Measurements from ENCODE around the gene SFMBT2.

Gene SFMBT2

DNA sequence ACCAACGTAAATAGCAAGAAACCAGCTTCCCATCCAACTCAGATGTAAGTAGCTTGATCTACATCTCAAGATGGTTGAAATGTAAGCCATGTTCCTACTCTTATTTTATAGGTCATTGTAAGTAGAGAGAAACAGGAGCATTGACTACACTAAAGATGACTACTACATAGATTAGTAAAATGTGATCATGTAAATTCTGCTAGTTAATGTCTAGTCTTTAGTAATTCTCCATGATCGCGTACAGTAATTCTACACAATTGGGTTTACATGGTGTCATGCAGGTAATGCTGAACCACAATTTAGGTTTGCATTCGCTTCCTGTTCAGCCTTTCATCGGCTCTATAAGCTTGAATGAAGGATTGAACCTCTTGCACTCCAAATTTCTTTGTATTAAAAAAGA lies 14.9 kb upstream of the SFMBT2 start:
- DNase-seq (ENCODE audit: low spot score): no peak

DNA sequence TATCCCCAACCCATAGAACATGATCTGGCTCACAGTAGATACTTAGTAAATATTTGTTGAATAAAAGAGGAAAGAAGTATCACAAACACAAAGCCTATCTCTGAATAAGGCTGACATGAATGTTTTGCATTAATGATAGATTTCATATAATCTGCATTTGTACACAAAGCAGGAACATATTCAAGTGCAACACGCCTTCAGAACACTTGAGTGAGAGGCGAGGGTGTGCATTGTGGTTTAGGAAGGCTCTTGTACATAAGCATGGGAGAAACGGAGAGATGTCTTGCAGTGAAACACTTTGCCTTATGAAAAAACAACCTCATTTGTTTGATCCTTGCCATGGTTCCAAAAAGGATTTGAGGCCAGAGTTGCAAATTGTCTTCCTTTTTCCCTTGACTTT lies 14.1 kb upstream of the SFMBT2 start:
- no peak for DNase-seq (ENCODE audit: low spot score)

DNA sequence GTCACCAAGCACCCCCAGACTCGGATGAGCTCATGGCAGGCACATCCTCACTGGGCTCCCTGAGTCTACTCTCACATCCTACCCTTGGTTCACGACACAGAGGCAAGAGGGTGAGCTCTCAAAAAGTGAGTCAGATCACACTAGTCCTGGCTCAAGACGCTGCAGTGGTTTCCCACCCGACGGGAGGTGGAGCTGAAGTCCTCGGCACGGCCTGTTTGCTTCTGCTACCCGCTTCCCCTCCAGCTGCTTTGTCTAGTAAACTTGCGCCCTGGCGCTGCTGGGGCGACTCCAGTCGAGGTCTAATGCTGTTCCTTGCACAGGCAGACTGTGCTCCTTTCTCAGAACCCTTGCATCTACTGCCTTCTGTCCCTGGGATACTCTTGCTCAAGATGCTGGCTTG lies 13.5 kb upstream of the SFMBT2 start:
- DNase-seq (ENCODE audit: low spot score): no peak

DNA sequence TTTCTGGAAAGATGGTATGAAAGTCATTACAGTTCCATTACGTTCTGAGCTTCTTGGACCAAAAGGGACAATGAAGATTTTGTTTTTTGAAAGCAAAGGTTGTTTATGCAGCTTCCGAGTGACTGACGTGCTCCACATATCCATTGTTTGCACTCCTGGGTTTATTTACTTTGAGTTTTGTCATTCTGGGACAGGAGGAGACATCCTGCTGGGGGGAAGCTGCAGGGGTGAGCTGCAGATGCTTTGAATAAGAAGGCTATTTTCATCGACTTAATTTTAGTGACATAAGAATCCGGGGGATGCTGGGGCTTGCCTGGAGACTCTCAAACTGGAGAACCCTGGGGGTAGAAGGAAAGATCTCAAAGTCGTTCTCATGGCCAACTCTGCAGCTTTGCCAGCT lies 12.7 kb upstream of the SFMBT2 start:
- DNase-seq (ENCODE audit: low spot score): no peak

DNA sequence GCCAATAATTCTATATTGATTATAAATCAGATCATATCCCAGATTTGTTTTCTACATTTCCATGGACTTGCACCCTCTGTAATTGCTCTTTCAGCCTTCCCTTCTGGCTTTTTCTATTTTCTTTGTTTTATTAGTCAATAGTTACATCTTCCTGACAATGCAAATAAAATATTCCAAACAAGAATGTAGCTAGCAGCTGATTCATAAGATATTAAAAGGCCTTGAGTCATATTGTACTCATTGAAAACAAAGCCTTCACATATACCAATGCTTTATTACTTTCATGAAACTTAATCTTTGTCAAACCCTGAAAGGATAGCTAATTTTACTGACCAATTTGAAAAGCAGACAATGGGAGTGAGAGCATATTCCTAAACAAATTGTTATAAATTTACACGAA lies 10.7 kb upstream of the SFMBT2 start:
- DNase-seq (ENCODE audit: low spot score): no peak

DNA sequence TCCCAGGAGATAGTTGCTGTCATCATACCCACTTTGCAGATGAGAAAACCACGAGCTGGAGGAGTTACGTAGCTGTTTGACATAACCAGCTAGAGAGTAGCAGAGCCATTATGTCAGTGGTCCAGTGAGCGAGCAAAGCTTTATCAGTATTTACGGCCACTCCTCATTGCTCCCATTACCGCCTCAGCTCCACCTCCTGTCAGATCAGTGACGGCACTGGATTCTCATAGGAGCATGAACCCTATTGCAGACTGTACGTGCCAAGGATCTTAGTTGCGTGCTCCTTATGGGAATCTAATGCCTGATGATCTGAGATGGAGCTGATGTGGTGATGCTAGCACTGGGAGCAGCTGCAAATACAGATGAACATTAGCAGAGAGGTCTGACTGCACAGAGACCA lies 9.2 kb upstream of the SFMBT2 start:
- DNase-seq (ENCODE audit: low spot score): no peak

DNA sequence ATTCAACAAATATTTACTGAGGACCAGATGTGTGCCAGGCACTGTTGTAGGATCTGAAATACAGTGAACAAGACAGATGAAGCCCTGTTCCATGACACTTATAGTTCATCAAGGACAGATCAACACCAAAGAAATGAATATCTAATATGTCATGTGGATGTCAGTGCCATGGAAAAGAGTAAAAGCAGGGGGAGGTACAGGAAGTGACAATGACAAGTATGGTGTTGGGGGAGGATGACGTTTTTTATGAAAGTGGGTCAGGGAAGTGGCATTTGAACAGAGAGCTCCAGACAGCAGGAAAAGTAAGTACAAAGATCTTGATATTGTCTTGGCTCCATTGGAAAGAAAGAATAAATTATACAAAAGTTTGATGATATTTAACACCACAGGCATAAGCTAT lies 7.0 kb upstream of the SFMBT2 start:
- no peak for DNase-seq (ENCODE audit: low spot score)

DNA sequence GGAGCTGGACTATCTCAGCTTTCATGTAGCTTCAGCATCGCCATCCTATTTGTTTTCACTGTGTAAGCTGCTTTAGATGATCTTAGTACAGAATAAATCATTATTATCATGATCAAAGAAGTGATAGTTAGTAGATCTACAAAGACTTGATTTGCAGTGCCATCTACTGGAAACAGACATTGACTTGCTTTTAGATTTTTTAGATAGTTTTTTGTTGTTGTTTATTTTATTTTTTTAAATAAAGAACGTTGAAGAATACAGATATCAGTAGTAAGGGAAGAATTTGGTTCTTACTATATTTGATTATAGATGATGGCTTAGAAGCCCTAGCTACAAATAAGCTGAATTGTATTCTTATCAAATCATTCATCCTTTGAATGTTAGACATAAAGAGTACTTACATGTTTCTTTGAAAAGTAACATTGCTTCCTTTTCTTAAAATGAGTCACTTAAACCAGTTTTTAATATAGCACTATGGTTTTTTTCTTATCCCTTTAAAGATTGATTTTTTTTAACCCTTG lies 6.3 kb upstream of the SFMBT2 start:
- DNase-seq (ENCODE audit: low spot score): no peak

DNA sequence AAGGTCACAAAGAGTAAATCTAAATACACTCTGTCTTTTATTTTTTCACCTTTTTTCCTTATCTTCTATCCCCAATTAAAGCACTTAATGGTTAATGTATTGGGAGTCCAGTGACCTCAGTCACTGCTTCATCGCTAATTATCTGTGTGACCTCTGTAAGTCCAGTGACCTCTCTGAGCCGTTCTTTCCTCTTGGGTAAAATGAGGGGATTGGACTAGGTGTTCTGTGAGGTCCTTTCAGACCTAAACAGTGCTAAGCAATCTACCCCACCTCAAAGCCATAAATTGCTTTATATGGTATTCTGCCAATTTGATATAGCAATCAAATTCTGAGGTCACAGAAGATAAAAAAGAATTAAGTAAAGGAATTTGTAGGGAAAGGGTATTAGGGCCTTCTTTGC lies 3.9 kb upstream of the SFMBT2 start:
- DNase-seq (ENCODE audit: low spot score): no peak

DNA sequence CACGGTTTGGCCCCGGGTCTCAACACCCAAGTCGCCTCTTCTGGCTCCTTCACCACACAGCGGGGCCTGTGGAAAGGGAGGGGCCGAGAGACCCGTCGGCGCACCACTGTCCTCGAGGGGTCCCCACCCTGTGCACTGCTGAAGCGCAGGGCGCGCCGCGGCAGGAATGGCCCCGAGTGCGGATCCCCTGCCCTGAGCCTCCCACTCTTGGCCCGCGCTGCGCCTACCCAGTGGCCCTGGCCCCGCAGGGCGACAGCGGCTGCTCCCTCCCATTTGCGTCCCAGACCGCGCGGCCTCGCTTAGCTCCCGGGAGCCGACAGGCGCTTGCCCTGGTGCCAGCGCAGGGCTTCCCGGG lies 2.1 kb upstream of the SFMBT2 start:
- DNase-seq (ENCODE audit: low spot score): no peak

DNA sequence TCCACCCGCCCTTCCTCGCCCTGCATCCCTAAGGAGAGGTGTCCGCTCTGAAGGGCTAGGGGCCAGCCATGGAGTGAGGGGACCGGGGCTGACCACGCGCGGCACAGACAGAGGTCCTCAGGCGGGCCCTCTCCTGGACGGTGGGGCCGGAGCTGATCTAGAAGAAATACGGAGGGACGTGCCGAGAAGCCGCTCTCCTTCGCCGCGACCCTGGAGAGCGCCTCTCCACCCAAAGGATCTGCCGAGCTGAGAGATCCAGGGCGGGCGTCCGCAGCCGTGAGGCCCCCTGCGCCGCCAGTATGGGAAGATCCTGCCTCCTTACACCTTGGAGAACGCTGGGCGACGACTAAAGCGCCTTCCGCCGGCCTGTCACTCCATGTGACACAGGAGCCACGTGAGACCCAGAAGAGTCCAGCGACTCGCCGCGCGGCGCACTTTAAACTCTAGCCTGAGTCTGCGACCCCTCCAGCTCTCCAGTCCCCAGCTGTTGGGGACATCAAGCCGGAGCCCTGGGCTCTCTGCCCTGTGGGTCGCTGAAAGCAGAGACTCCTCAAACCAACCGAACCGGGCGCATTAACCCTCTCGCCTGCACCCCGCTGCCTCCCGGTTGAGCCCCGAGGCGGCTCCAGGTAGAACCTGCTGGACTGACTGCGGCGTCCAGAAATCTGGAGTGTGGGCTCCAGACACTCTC lies 1.5 kb upstream of the SFMBT2 start:
- DNase-seq (ENCODE audit: low spot score): no peak

DNA sequence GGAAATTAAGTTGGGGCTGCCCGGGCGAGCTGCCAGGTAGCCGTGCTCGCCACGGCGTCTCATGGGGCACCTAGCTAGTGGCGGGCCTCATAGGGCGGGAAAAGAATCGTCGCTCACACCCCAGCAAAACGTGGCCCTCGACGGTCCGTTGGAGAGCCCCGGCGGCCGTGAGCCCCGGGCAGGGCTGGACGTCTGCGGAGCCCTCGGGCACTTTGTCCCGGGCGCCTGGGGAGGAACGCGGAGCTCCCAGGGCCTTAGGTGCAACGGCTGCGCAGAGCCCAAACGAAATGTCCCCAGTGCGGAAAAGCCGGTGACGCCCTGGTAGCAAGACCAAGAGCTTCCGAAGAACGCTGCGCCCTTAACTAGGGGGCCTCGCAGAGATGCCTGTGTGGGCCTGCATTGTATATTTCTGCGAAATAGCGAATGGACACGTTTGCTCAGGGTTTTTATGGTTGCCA lies 866 bp upstream of the SFMBT2 start:
- no peak for DNase-seq (ENCODE audit: low spot score)

DNA sequence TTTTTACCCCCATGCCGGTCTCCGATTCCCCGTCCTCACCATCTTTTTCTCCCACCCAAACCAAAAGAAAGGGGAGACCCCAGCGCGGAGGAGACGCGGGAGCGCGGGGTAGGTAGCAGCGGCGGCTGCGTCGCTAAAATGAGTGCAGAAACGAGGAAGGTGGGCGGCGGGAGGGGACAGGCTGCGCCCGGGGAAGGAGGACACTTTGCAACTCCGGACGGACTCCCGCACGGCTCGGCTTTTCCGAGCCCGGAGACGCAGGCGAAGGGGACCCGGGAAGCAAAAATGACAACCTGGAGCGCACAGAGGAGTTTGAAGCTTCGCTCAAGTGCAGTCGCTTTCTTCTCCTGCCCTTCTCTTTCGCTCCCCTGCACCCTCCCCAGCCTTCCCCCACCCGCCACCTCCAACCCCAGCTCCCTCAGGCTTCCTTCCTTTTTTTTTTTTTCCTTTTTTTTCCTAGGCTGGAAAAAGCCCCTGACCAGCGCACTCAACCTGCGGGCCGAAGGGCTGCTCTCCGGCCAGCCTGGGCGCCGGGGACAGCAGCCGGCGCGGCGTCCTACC lies 453 bp downstream of the SFMBT2 start:
- DNase-seq (ENCODE audit: low spot score): no peak

DNA sequence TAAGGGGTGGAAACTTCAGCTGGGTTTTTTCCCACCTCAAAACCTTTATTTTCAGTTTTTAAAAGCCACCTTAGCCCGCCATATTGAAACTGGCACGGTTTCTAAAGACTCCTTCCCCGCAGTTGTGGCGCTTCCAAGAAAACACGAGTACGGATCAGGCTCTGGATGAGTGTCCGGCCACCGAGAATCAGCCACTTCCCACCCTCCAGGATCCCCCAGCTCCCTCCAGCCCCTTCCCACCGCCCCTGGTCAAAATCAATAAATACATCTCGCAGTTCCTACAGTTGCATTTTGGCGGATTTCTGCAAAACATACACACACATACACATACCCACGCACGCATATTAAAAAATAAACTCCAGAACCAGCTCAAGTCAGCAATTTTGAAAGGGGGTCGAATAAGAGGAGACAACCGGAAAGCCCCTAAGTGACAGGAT lies 1.1 kb downstream of the SFMBT2 start:
- no peak for DNase-seq (ENCODE audit: low spot score)

DNA sequence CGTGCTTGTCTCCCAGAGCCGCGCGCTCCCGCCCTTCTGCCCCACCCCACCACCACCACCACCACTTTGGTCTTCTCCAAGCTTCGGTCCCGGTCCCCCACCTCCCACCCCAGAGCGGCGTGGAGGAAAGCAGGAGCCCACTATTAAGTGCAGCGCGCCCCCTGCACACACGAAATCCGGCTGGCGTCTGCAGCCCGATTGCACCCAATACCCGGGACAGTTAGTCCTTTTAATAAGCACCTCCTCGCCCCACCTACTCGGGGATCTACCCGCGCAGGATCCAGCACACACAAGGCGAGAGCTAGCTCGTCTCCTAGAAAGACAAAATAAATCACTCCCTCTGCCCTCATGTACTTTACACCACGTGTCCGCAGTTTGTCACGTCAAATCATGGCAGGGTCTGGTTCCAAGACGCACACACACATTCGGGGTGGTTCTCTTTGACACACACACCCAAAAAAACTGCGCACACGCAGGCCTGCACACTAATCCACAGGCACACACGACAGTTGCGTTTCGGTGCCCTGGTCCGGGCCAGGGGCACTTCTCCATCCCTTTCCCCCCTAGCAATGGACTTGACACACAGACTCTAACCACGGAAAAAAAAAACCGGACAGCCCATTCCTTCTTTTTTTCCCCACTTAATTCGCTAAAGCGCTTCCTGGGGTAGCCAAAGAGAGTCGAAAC lies 1.6 kb downstream of the SFMBT2 start:
- no peak for DNase-seq (ENCODE audit: low spot score)

DNA sequence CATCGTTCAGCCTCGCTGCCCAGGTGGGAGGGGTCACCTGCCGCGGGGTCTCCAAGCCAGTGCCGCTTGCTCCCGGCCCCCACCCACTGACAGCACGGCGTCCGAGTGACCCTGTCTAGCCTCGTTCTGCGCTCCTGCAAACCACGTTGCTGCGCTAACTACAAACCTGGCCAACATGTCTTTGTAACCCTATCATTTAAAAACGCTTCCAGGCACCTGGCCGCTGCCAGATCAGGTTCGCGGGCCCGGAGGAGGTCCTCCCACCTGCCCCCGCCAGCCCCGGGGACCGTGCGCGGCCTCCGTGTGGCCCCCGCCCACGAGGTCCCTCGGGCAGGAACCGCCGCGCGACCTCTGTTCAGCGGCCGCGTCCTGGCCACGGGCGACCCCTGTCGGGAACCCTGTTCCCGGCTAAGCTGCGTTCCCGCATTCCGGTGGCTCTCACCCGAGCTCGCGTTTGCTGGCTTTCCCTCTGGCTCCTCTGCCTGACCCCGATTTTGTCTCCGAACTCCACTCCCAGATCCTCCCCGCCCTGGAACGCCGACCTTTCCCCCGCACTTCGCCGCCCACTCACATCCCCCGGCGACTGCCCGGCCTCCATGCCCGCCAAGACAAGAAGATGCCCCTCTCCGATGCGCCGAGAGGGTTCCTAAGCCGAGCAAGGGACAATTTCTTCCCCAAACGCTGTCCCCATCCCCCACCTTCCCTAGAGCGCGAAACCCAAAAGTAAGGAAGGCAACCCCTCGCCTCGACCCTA lies 2.4 kb downstream of the SFMBT2 start:
- DNase-seq (ENCODE audit: low spot score): no peak

DNA sequence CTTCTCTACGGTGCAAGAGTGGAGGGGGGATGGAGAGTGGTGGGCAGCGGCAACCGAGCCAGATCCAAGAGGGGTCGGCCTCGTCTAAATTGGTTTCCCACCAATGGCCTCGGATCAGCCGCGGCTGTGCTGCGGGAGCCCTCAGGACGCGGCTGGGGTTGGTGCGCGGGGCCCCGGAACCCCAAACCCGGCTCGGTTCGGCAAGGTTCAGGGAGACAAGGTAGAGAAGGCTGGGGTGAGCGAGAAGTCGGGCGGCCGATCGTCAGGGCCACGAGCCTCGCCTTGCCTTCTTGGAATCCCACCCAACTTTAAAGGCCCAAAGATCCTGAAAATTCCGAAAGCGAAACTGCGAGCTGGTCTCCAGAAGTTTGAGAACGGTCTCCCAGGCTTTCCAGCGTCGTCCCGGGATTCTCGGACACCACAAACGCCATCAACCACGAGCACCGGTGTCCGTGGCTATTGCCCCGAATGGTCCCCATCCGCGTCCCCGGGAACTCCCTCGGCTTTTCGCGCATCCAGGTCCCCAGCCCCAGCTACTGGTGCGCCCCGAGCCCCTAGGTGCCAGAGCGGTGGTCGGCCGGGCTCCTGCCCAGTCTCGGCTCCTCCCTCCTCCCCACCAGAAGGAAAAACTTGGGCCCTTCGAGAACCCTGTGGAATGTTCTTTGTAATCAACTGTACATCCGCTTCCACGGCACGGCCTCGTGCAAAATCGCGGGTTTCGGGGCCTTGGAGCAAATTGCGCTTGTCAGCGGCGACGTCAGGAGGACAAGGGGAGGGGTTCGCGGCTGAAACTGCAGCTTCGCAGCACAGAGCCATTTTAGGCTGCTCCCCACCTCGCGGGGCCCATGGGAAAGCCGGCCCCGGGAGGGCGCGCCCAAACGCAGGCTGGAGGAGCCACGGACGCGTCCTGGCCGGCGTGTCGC lies 3.2 kb downstream of the SFMBT2 start:
- no peak for DNase-seq (ENCODE audit: low spot score)

DNA sequence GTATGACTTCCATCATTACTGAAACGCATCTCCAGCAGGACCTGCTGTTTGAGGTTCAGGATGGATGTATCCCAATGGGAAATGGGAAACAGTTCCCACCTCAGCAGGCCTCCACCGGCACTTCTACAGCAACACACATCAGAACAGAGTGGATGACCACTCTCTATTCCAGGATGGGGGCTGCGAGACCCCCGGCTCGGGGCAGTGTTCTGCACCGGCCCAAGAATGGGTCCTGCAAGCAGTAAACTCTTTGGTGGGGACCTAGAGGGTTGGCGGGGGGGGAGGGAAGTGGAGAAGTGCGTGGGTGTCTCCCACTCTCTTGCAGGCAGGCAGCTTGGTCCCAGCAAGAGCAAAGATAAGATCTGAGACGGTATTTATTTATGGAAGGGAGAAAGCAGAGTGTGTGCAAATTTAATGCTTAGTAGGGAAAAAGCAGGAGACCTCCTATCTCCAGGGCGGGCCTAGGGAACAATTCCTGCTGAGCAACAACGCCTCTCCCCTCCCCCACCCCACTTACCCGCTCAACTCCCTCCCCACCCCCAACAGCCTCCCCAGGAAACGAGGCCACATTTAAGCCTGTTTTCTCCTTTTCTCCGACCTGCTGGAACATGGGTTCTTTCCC lies 4.0 kb downstream of the SFMBT2 start:
- DNase-seq (ENCODE audit: low spot score): no peak

DNA sequence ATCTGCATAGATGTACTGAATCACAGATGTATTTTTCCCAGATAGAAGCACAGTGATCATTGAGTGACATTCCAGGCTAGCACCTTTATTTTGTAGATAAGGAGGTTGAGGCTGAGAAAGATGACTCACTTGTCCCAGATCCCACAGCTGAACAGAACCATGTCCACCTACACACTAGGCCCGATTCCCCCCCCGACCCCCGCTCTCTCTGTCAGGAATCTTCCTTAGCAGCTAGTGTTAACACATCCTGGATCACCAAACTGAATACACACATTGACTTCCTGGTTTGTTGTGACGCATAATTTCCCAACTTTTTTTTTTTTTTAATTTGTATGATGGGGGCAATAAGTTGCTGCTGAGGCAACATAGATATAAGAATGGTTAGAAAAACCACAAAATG lies 5.2 kb downstream of the SFMBT2 start:
- DNase-seq (ENCODE audit: low spot score): no peak

DNA sequence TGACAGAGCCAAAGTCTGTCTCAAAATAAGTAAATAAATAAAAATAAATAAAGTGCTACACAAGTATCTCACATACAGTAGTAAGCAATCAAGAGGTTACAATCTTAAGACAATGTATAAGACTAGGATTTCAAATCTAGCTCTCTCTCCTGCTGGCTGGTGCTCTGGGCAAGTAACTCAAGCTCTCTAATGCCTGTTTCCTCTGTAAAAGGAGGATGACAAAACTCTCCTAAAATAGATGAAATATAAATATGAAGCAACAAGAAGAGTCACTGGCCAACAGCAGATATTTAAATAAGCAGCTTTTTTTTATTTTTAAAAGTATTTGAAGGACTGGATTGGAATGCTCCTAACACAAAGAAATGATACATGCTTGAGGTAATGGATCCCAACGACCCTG lies 7.2 kb downstream of the SFMBT2 start:
- no peak for DNase-seq (ENCODE audit: low spot score)

DNA sequence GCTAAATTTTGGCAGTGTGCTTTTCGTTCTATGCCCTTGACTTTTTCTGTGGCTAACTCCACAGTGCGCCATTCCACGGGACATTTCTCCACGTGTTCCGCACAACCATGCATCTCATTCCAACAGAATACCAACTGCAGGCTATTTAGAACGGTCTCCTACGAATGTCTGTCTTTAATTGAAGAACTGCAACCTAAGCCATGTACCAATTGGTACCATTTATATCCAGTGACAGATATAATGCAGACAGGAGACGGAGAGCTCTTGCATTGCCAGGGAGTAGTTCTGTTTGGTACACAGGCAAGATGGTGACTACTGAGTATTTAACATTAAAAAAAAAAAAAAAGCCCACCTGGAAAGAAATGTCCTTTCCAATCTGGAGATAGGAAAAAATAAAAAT lies 9.1 kb downstream of the SFMBT2 start:
- DNase-seq (ENCODE audit: low spot score): no peak

Measured in COLO829 (cell line).